Fibroblast of lung (primary cell): ENCODE results near the gene TM4SF18. TPM values are rescaled to one million over a fixed set of nuclear protein-coding genes. Genes with fewer than 3 reads are reported as not detected.

Experiments
- DNase-seq, 2 donors: peaks; one replicate each; pipeline versions ENCODE4 v3.0.0 to v3.0.0-alpha.2; 2010; ENCODE audit warnings: low read depth in 2 of 2
- H2AFZ ChIP-seq: 2 replicates; pipeline ENCODE4 v1.5.1; 2012; ENCODE audit warnings: low read length, control low read depth, inconsistent platforms
- H3K27ac ChIP-seq: 2 replicates; pipeline ENCODE4 v1.5.1; 2011; ENCODE audit warnings: low read length, control low read depth; ENCODE audit not compliant: insufficient read depth
- H3K27me3 ChIP-seq: 2 replicates; pipeline ENCODE4 v1.5.1; 2011; ENCODE audit warnings: mild to moderate bottlenecking, low read length; ENCODE audit not compliant: control insufficient read depth, insufficient read depth
- H3K36me3 ChIP-seq: 2 replicates; pipeline ENCODE4 v1.5.1; 2011; ENCODE audit warnings: low read length; ENCODE audit not compliant: control insufficient read depth, insufficient read depth
- H3K4me1 ChIP-seq: 2 replicates; pipeline ENCODE4 v1.5.1; 2011; ENCODE audit warnings: low read length; ENCODE audit not compliant: control insufficient read depth, insufficient read depth; ENCODE audit errors: extremely low read depth
- H3K4me2 ChIP-seq: 2 replicates; pipeline ENCODE4 v1.5.1; 2011; ENCODE audit warnings: low read length, control low read depth; ENCODE audit not compliant: insufficient read depth; ENCODE audit errors: extremely low read depth
- H3K4me3 ChIP-seq, 4 experiments: fragments of 200-600 bp in 1 of 4; sonication (generic) in 1 of 4; replicated peaks in 1 of 4; 2 replicates each; pipeline ENCODE4 v1.5.1; 2011 to 2016; ENCODE audit warnings: low read length in 4 of 4, low read depth in 3 of 4, mild to moderate bottlenecking in 3 of 4, control low read depth in 2 of 4, inconsistent platforms in 1 of 4, mixed read lengths in 1 of 4; ENCODE audit not compliant: insufficient read depth in 1 of 4; ENCODE audit errors: control extremely low read depth in 1 of 4
- H3K79me2 ChIP-seq: 2 replicates; pipeline ENCODE4 v1.5.1; 2012; ENCODE audit warnings: mild to moderate bottlenecking, low read length, inconsistent platforms; ENCODE audit not compliant: control insufficient read depth, insufficient read depth
- H3K9ac ChIP-seq: 2 replicates; pipeline ENCODE4 v1.5.1; 2011; ENCODE audit warnings: mild to moderate bottlenecking, low read length, control low read depth; ENCODE audit not compliant: insufficient read depth
- H3K9me3 ChIP-seq: 2 replicates; pipeline ENCODE4 v1.5.1; 2012; ENCODE audit warnings: low read depth, low read length; ENCODE audit not compliant: control insufficient read depth, insufficient read depth
- H4K20me1 ChIP-seq: 2 replicates; pipeline ENCODE4 v1.5.1; 2011; ENCODE audit warnings: low read length; ENCODE audit not compliant: control insufficient read depth, insufficient read depth; ENCODE audit errors: extremely low read depth
- CTCF ChIP-seq, 2 donors: IDR thresholded peaks in 1 of 2; conservative IDR thresholded peaks in 1 of 2; 1 replicate in 1 of 2; 2 replicates in 1 of 2; pipeline ENCODE4 v1.5.1; 2011 to 2012; ENCODE audit warnings: low read length in 2 of 2, control low read depth in 1 of 2, inconsistent platforms in 1 of 2, low read depth in 1 of 2, mild to moderate bottlenecking in 1 of 2
- EZH2 ChIP-seq: IDR thresholded peaks from 2 replicates; pipeline ENCODE4 v1.5.1; 2012; ENCODE audit warnings: low read length, control low read depth, mild to moderate bottlenecking; ENCODE audit errors: missing control alignments
- polyA plus RNA-seq, 2 donors: library from polyadenylated mRNA; depleted of rRNA in 1 of 2; stranded (reverse) in 1 of 2; unstranded in 1 of 2; fragments of >200 nt; gene quantifications; 2 replicates each; pipeline ENCODE4 v1.2.1, GENCODE V29; 2011 to 2012; ENCODE audit warnings: missing spikeins in 1 of 2
- total RNA-seq: library from RNA; depleted of rRNA; stranded (reverse); fragments of >200 nt; gene quantifications from 2 replicates; pipeline ENCODE4 v1.2.1, GENCODE V29; 2014

The TM4SF18 gene
- total and polyA plus RNA-seq, 2 donors (not counting 1 experiment from before 2014, with no cell fraction given), result not detected

DNA sequence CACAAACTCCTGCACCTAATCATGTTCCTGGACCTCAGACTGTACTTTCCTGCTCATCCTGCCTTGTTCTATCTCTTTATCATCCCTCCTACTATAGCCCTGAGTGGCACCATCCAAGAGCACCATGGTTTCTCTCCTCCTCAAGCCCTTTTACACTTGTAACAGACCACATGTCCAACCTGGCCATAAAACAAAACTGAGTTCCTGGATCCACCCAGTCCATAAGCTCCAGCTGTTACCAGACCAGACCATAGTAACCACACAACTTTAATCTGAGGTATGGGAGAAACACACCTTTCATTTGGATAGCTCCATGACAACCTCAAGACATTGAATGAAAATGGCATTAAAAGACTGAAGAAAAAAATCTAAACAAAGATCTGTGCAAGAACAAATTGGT lies 9.1 kb downstream of the TM4SF18 start:
- Histone ChIP-seq H3K27ac (no peak overlapping the region), H3K79me2 (no peaks in the 10 kb centered on the region), H3K4me1 (no peaks in the 10 kb centered on the region), H2AFZ (no peak overlapping the region), H3K4me3 (no peak overlapping the region), H3K9ac (no peak overlapping the region), H3K9me3 (no peaks in the 10 kb centered on the region), H4K20me1 (no peaks in the 10 kb centered on the region), H3K4me2 (no peak overlapping the region), H3K36me3 (no peaks in the 10 kb centered on the region), H3K27me3 (no peaks in the 10 kb centered on the region)
- TF ChIP-seq CTCF (conservative IDR thresholded peaks at IDR 0.05 in 1 of 2, IDR thresholded peaks at IDR 0.05 in 1 of 2; ENCODE audit: low read depth in 1 of 2, low read length in 2 of 2) (no peak), EZH2 (no peak)
- DNase-seq, result no peak

DNA sequence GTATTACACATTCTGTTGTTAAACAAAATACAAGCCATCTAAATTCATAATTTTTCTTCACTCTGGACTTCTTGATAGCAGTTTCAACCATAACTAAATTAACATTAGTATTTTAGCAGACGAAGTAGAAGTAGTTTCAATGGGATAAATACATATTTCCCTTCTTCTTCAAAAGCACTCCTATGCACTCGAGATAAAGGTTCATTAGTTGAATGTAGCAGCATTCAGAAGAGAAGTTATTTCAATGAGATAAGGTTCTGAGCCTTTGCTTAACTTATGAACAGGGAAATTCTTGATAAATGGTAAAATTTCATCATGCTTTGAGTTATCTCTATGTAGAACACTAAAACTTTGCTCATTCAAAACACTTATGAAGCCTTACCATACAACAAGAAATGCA lies 11.8 kb downstream of the TM4SF18 start:
- no peaks in the 10 kb centered on the region for H4K20me1 ChIP-seq
- no peaks in the 10 kb centered on the region for H3K9me3 ChIP-seq
- H3K4me3 ChIP-seq, result no peak overlapping the region
- TF ChIP-seq CTCF (conservative IDR thresholded peaks at IDR 0.05 in 1 of 2, IDR thresholded peaks at IDR 0.05 in 1 of 2; ENCODE audit: low read depth in 1 of 2, low read length in 2 of 2) (no peak), EZH2 (no peak)
- no peaks in the 10 kb centered on the region for H3K4me1 ChIP-seq
- H2AFZ ChIP-seq, result no peak overlapping the region
- H3K4me2 ChIP-seq, result no peak overlapping the region
- H3K27me3 ChIP-seq, result no peaks in the 10 kb centered on the region
- H3K9ac ChIP-seq, result no peak overlapping the region
- H3K79me2 ChIP-seq, result no peaks in the 10 kb centered on the region
- no peak for DNase-seq
- H3K36me3 ChIP-seq, result no peaks in the 10 kb centered on the region
- H3K27ac ChIP-seq, result no peak overlapping the region

DNA sequence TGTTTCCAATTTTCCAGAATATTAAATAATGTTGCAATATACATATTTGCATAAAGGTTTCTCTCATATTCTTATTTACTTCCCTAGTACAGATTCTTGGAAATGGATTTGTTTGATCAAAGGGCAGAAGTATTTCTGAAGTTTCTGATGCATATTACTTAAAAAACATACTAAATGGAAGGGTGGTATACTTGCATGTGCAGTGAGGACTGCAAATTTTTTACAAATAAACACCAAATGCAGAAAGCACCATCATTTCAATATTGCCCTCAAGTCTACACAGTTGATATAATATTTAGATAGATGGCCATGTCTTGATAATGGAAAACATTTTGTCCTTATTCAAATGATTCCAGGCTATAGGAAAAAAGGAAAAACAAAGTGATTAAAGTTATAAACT lies 12.3 kb downstream of the TM4SF18 start:
- DNase-seq, result no peak
- Histone ChIP-seq H4K20me1 (no peaks in the 10 kb centered on the region), H3K79me2 (no peaks in the 10 kb centered on the region), H3K4me3 (no peak overlapping the region), H3K9me3 (no peaks in the 10 kb centered on the region), H3K36me3 (no peaks in the 10 kb centered on the region), H2AFZ (no peak overlapping the region), H3K4me1 (no peaks in the 10 kb centered on the region), H3K9ac (no peak overlapping the region), H3K27ac (no peak overlapping the region), H3K27me3 (no peaks in the 10 kb centered on the region), H3K4me2 (no peak overlapping the region)
- TF ChIP-seq EZH2 (no peak), CTCF (conservative IDR thresholded peaks at IDR 0.05 in 1 of 2, IDR thresholded peaks at IDR 0.05 in 1 of 2; ENCODE audit: low read depth in 1 of 2, low read length in 2 of 2) (no peak)
